Hepatocyte (in vitro differentiated cells): ENCODE data around the gene DRAXIN. TPM values are rescaled to one million over a fixed set of nuclear protein-coding genes. Genes with fewer than 3 reads are reported as not detected.

ENCODE experiments used
- DNase-seq: peaks from one replicate; pipeline ENCODE4 v3.0.0-alpha.2; 2016; ENCODE audit warnings: low spot score
- H2AFZ ChIP-seq: fragments of 200-600 bp; sonication (generic); 2 replicates; pipeline ENCODE4 v1.6.0; 2016; ENCODE audit warnings: antibody characterized with exemption, mild to moderate bottlenecking
- H3K27ac ChIP-seq: fragments of 200-600 bp; sonication (generic); 2 replicates; pipeline ENCODE4 v1.5.1; 2016; ENCODE audit warnings: mild to moderate bottlenecking
- H3K27me3 ChIP-seq: fragments of 200-600 bp; sonication (generic); 2 replicates; pipeline ENCODE4 v1.6.1; 2016
- H3K36me3 ChIP-seq: fragments of 200-600 bp; sonication (generic); replicated peaks from 2 replicates; pipeline ENCODE4 v1.5.1; 2016; ENCODE audit warnings: low read depth; ENCODE audit not compliant: insufficient read depth
- H3K4me1 ChIP-seq: fragments of 200-600 bp; sonication (generic); 2 replicates; pipeline ENCODE4 v1.5.1; 2016; ENCODE audit warnings: mild to moderate bottlenecking, moderate library complexity; ENCODE audit not compliant: insufficient read depth
- H3K4me2 ChIP-seq: fragments of 200-600 bp; sonication (generic); 2 replicates; pipeline ENCODE4 v1.6.0; 2016
- H3K4me3 ChIP-seq: fragments of 200-600 bp; sonication (generic); 2 replicates; pipeline ENCODE4 v1.5.1; 2016; ENCODE audit warnings: mild to moderate bottlenecking
- H3K79me2 ChIP-seq: fragments of 200-600 bp; sonication (generic); 2 replicates; pipeline ENCODE4 v1.6.0; 2017; ENCODE audit warnings: mild to moderate bottlenecking
- H3K9me2 ChIP-seq: fragments of 200-600 bp; sonication (generic); replicated peaks from 2 replicates; pipeline ENCODE4 v1.6.0; 2017; ENCODE audit warnings: mild to moderate bottlenecking; ENCODE audit not compliant: insufficient read depth
- H3K9me3 ChIP-seq: fragments of 200-600 bp; sonication (generic); 2 replicates; pipeline ENCODE4 v1.5.1; 2016; ENCODE audit warnings: low read depth, mild to moderate bottlenecking
- H4K20me1 ChIP-seq: fragments of 200-600 bp; sonication (generic); 2 replicates; pipeline ENCODE4 v1.6.0; 2016; ENCODE audit warnings: mild to moderate bottlenecking; ENCODE audit not compliant: insufficient read depth, poor library complexity, severe bottlenecking
- EZH2 ChIP-seq: fragments of 200-600 bp; sonication (generic); IDR thresholded peaks from 2 replicates; pipeline ENCODE4 v1.6.1; 2016; ENCODE audit warnings: antibody characterized with exemption, mild to moderate bottlenecking, borderline replicate concordance
- EZH2phosphoT487 ChIP-seq: fragments of 200-600 bp; sonication (generic); IDR thresholded peaks from one replicate; pipeline ENCODE4 v1.6.1; 2018; ENCODE audit warnings: antibody characterized with exemption, mild to moderate bottlenecking, low read depth, moderate library complexity; ENCODE audit not compliant: unreplicated experiment, severe bottlenecking
- WGBS: methylation state at CpG from one replicate; pipeline ENCODE4 v1.1.6; 2016; ENCODE audit warnings: low lambda C conversion rate; ENCODE audit errors: missing lambda C conversion rate; 5-methylcytosine and 5-hydroxymethylcytosine counted together
- polyA plus RNA-seq: library from polyadenylated mRNA; unstranded; fragments of >200 nt; fragmentation: Nextera tagmentation; extraction: Ambion mirVana; gene quantifications from 2 replicates; pipeline ENCODE4 v1.2.1, GENCODE V29; 2016
- total RNA-seq: library from RNA; depleted of rRNA; stranded (reverse); fragments of >200 nt; gene quantifications from 2 replicates; pipeline ENCODE4 v1.2.3, GENCODE V29; 2014
- TF ChIP-seq, protein P1 (sequence below): fragments of 200-600 bp; sonication (generic); IDR thresholded peaks from 2 replicates; pipeline ENCODE4 v1.5.1; 2016; ENCODE audit warnings: antibody characterized with exemption, mild to moderate bottlenecking; ENCODE audit not compliant: poor library complexity

Gene DRAXIN
- total and polyA plus RNA-seq, 2 experiments from 2014 or later: 0.60 TPM; not detected in 1

- no peaks in the 10 kb centered on the region for H3K4me1 ChIP-seq
- H3K9me3 ChIP-seq: no peaks in the 10 kb centered on the region
- no peak overlapping the region for H2AFZ ChIP-seq
- H3K27me3 ChIP-seq: peaks cover 19% of the 10 kb centered on the region
- H4K20me1 ChIP-seq: no peaks in the 10 kb centered on the region
- no peak overlapping the region for H3K4me3 ChIP-seq
- 74% methylated on average over 7 of the region's 7 CpGs for WGBS
- H3K4me2 ChIP-seq: no peak overlapping the region
- no peak overlapping the region for H3K27ac ChIP-seq
- no peaks in the 10 kb centered on the region for H3K9me2 ChIP-seq
- no peak for TF ChIP-seq EZH2phosphoT487
- no peak for TF ChIP-seq EZH2
- TF ChIP-seq, protein P1, sequence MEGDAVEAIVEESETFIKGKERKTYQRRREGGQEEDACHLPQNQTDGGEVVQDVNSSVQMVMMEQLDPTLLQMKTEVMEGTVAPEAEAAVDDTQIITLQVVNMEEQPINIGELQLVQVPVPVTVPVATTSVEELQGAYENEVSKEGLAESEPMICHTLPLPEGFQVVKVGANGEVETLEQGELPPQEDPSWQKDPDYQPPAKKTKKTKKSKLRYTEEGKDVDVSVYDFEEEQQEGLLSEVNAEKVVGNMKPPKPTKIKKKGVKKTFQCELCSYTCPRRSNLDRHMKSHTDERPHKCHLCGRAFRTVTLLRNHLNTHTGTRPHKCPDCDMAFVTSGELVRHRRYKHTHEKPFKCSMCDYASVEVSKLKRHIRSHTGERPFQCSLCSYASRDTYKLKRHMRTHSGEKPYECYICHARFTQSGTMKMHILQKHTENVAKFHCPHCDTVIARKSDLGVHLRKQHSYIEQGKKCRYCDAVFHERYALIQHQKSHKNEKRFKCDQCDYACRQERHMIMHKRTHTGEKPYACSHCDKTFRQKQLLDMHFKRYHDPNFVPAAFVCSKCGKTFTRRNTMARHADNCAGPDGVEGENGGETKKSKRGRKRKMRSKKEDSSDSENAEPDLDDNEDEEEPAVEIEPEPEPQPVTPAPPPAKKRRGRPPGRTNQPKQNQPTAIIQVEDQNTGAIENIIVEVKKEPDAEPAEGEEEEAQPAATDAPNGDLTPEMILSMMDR: no peak
- no peak for DNase-seq
- no peaks in the 10 kb centered on the region for H3K79me2 ChIP-seq
- no peaks in the 10 kb centered on the region for H3K36me3 ChIP-seq
Measured at GRCh38 chr1:11764519-11764918, 73.0 kb downstream of the DRAXIN start.

DNA sequence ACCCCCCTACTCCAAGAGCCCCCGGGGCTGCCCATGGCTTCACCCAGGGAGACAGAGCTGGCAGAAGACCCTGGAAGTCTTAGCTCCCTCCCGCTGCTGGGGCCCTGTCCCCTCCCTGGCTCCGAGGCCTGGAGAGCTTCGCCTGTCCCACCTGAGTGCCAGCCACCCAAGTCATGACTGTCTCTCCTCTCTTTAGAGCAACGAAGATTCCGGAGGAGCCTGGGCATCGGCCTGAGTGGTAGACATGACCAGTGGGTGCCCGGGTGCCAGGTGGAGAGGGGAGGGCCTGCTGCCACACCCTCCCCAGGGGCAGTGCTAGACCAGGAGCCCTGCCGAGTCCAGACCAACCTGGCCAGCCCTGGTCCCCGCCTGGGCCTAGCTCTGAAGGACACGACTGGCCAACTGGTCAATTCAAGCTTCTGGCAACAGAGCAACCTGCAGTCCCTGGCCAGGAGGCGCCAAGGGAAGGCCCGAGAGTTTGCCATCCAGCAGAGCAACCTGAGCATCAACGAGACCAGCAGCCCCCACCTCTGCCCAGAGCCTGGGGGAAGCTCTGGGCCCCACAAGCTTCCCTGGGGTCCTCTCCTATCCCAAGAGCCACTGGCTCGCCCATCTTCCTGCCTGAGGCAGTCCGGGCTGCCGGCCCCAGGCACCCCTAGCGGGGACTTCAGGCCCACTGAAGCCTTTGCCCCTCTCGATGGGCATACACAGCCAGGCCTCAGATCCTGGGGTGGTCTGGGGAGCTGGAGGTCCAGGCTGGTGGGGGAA, 74.3 kb downstream of the DRAXIN start:
- 92% methylated on average over 19 of the region's 19 CpGs for WGBS
- no peaks in the 10 kb centered on the region for H3K79me2 ChIP-seq
- H3K27me3 ChIP-seq: peaks cover 18% of the 10 kb centered on the region
- no peaks in the 10 kb centered on the region for H3K9me2 ChIP-seq
- H3K36me3 ChIP-seq: no peaks in the 10 kb centered on the region
- DNase-seq: peak; percentile 3
- H3K9me3 ChIP-seq: no peaks in the 10 kb centered on the region
- H4K20me1 ChIP-seq: no peaks in the 10 kb centered on the region
- TF ChIP-seq, protein P1: no peak
- no peak for TF ChIP-seq EZH2phosphoT487
- TF ChIP-seq EZH2: no peak
- no peak overlapping the region for H3K4me2 ChIP-seq
- H3K4me3 ChIP-seq: no peak overlapping the region
- no peaks in the 10 kb centered on the region for H3K4me1 ChIP-seq
- H3K27ac ChIP-seq: no peak overlapping the region
- no peak overlapping the region for H2AFZ ChIP-seq

DNA sequence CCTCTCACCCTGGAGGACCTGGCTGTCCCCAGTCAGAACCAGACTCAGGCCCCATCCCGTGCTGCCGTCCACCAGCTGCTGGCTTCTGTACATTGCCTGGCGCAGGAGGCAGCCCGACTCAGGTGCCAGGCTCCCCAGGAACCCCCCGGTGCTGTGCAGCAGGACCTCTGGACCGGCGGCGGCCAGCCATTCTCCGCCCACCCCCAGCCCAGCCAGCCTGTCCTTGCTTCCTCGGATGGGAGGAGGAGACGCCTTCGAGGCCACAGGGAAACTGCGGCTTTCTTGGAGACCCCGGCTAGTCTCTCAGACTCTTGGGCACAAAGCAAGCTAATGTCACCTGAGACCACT, 74.9 kb downstream of the DRAXIN start:
- Histone ChIP-seq H4K20me1 (no peaks in the 10 kb centered on the region), H3K4me2 (no peak overlapping the region), H3K36me3 (no peaks in the 10 kb centered on the region), H3K4me1 (no peaks in the 10 kb centered on the region), H3K27me3 (peaks cover 13% of the 10 kb centered on the region), H3K9me2 (no peaks in the 10 kb centered on the region), H3K9me3 (no peaks in the 10 kb centered on the region), H2AFZ (no peak overlapping the region), H3K27ac (no peak overlapping the region), H3K4me3 (no peak overlapping the region), H3K79me2 (no peaks in the 10 kb centered on the region)
- TF ChIP-seq EZH2 (no peak), EZH2phosphoT487 (no peak)
- TF ChIP-seq, protein P1: no peak
- WGBS: 91% methylated on average over 14 of the region's 14 CpGs
- DNase-seq: peak; percentile 1
